GM19239 (cell line): ENCODE measurements around the gene LENG9.
"Not testable (repeated sequence)": the region's sequence is repeated elsewhere in the genome, so short reads cannot be mapped to it uniquely, and the experiment has no call there.

Experiments
- DNase-seq: peaks from one replicate; pipeline ENCODE4 v3.0.0; 2011; ENCODE audit warnings: low spot score; ENCODE audit not compliant: insufficient read length
- FAIRE-seq: peaks from 2 replicates; lab custom pipeline; 2011; peaks lifted over from hg19 to GRCh38; lab: Jason Lieb, UNC

Gene LENG9

GRCh38 chr19:54463531-54464043 lies at the start of gene LENG9:
Gene LENG9, minus strand, starts transcription at chr19:54463778. Its CDS starts 252 bp downstream, at chr19:54463526.
- no peak for FAIRE-seq

DNA sequence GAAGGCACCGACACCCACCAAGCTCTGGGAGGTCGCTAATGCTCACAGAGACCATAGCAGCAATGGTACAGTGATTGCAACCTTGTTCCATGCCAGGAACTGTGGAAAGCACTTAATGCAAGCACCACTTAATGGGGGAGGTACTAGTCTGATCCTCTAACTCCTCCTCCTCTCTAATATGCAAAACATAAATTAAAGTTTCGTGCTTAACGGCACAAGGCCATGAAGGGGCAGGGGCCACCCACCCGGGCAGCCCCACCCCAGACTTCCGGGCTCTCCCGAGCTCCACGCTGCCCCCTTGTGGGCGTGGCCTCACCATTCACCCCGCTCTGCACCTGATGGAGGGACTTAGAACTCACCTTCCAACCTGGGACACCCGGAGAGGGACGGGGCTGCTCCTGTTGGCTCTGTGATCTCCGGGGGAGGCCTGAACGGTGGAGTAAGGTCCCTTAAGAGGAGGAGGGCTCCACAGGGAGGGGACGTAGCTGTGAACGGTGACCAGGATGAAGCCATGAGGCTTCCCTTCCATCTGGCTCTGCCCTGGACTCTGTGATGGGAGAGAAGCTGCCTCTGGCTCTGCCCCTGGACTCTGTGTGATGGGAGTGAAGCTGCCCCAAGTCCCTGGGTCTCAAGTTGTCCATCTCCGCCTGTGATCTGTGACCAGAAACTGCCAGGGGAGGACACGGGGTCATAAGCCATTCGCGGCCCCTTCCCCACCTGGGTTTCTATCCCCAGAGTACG lies 45.8 kb upstream of the LENG9 start:
- FAIRE-seq, result peak; percentile 93
- not testable (repeated sequence) for DNase-seq

More at GRCh38 chr19:54463531-54464043, at the start of gene LENG9:
- peak; percentile 88 for DNase-seq

DNA sequence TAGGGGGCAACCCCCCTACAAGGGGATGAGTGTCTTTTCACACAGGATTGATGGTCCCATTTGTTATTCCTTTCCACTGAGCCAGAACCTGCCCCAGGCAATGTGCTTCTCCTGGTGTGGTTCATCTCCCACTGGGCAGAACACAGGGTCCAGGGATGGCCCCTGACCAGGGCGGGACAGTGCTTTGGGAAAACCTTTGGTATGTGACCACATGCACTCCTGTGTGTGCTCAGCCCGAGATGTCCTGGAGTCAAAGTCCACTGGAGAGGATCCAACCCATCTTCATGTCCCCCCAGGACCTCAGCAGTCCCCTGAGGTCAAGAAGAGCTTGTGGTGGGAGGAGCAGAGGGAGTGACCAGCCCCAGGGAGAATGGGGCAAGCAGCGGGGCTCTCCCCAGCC lies 44.9 kb upstream of the LENG9 start:
- FAIRE-seq, result not testable (repeated sequence)

GRCh38 chr19:54507824-54508223 lies 44.2 kb upstream of the LENG9 start:
- DNase-seq, result no peak
- FAIRE-seq, result no peak

More for the DNA sequence above, 44.9 kb upstream of the LENG9 start:
- not testable (repeated sequence) for DNase-seq

DNA sequence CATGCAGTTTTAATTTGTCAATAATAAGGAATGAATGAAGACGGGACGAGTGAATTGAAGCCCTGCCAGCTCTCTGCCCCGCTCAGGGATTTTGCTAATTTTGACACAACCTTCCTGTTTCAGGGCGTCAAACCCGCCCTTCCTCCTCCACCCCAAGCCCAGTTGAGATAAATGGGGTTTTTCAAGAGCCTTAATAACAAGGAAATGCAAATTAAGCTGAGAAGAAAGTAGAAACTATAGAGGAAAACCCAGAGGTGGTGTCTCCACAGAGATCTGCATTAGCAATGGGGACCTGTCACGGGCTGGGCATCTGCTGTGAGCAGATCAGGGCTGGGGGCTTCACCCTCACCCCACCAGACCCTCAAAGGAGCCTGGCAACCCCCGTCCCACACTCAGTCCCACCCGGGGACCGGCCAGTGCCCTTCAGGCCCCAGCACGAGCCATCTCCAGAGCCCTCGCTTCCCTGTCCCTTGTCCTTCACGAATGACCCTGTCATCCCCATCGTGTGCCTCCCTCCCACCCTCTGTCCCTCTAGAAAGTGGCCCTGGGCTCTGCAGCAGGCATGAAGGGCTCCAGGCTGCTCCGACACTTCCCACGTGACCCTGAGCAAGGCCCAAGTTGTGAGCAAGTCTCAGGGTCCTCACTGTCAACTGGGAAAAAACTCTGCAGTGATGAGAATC lies 43.6 kb upstream of the LENG9 start:
- not testable (repeated sequence) for DNase-seq, FAIRE-seq

DNA sequence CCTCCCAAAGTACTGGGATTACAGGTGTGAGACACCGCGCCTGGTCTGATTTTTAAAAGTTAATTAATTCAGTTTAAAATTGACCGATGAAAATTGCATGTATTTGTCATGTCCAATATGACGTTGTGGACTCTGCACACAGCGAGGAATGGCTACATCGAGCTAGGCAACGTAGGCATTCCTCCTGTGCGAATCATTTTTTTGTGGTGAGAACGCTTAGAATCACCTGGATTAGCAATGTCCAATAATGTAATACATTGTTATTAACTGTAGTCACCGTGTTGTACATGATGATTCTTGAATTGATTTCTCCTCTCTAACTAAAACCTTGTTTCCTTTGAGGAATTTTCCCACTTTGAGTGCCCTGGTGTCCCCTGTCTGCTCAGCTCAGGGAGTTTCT lies 42.5 kb upstream of the LENG9 start:
- DNase-seq, result no peak
- no peak for FAIRE-seq

- not testable (repeated sequence) for DNase-seq, FAIRE-seq
Observed at GRCh38 chr19:54505542-54505941, 42.0 kb upstream of the LENG9 start.

DNA sequence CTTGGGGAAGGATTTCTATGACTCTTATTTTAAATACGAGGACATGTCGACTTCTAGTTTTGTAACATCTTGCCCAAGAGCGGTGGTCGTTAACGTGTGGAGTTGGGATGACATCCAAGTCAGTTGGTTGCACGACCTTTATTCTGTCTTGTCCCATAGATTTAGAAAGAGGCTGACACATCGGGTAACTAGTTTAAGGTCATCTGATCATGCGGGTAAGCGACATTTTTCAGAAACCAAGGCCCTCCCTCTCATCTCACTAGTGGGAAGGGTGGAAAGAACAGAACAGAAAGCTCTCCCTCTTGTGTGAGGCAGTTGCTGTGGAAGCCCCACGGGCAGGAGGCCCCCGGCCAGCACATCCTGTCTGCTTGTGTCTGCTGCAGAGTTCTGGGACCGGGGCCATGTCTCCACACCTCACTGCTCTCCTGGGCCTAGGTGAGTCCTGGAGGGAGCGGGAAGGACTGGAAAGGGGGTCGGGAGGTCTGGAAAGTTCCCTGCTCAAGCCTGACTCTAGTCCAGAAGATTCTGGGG lies 39.0 kb upstream of the LENG9 start, which contains the start of gene LAIR2:
TSS of gene LAIR2 (plus strand) at position 314 of the 531 bp plus-strand sequence. CDS start at position 402, 88 bp downstream.
- DNase-seq (no peak), FAIRE-seq (no peak)

GRCh38 chr19:54498451-54498772 lies 34.8 kb upstream of the LENG9 start:
- not testable (repeated sequence) for FAIRE-seq, DNase-seq

DNA sequence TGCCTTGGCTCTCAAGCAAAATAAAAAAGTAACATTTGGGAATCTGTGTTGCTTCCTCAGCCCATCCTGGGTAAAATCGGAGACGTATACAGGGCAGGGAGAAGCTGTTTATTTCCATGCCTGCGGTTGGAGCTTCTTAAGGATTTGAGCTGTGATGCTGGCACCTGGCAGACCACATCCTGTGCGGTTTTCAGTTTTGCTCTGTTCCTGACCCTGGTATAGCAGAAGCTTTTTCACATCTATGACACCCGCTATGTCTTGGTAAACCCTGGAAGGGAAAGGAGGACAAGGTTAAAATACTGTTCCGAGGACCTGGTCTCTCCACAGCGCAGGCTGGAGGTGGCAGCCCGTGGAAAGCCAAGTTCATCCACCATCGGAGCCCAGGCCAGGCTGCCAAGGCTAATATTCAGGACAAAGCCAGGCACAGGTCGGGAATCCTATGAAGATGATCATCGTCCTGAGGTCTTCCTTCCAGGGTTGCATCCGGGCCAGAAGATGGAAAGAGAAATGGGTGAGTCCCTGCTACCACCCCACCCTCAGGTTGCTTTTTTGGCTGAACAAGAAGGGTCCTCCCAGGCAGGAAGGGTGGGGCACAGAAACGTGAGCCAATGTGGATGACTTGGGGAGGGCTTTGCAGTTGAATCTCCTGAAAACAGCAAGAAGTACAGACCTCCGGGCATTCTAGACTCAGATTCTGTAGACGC lies 34.3 kb upstream of the LENG9 start:
- not testable (repeated sequence) for DNase-seq
- peak; percentile 84 for FAIRE-seq

GRCh38 chr19:54495284-54495683 lies 31.7 kb upstream of the LENG9 start:
- not testable (repeated sequence) for DNase-seq, FAIRE-seq

GRCh38 chr19:54493967-54494585 lies 30.5 kb upstream of the LENG9 start:
- no peak for FAIRE-seq

GRCh38 chr19:54493056-54493455 lies 29.5 kb upstream of the LENG9 start:
- not testable (repeated sequence) for DNase-seq, FAIRE-seq

More at GRCh38 chr19:54493967-54494585, 30.5 kb upstream of the LENG9 start:
- no peak for DNase-seq

- DNase-seq, result no peak
- no peak for FAIRE-seq
Observed at GRCh38 chr19:54492568-54492967, 29.0 kb upstream of the LENG9 start.

- DNase-seq (no peak), FAIRE-seq (no peak)
Observed at GRCh38 chr19:54489766-54490165, 26.2 kb upstream of the LENG9 start.

DNA sequence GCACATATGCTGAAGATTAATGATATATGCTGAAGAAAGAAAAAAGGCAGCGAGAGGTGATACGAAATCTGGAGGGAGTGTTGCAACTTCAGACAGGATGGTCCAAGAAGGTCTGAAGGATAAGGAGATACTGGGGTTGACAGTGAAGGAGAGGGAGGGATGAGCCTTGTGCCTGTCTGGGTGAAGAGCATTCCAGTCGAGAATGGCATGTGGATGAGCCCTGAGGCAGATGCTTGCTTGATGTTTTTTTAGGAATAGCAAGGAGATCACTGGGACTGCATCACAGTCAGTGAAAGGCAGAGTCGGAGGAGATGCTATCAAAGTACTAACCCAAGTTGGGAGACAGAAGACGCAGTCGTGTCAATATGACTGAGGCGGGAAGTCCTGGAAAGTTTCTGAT lies 25.8 kb upstream of the LENG9 start:
- DNase-seq (no peak), FAIRE-seq (no peak)

- no peak for DNase-seq
- FAIRE-seq, result no peak
Observed at GRCh38 chr19:54485851-54486250, 22.3 kb upstream of the LENG9 start.

DNA sequence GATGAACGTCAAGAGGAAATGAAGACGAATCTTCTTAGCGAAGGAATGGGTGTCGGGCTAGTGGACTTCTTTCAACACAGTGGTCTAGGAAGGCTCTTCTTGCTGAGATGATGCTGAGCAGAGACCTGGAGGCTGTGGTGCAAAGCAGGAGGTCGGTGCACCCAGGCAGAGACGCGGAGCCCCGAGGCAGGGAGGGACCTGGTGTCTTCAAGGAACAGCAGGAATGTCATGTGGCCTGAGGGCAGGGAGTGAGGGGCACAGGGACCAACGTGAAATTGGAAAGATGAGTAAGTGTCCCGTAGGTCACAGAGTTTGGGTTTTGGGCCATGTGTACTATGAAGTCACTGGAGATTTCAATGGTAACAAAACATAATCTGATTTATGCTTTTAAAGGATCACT lies 20.9 kb upstream of the LENG9 start:
- no peak for DNase-seq
- FAIRE-seq, result no peak

GRCh38 chr19:54482889-54483288 lies 19.3 kb upstream of the LENG9 start:
- FAIRE-seq, result no peak
- DNase-seq, result no peak
